NT2/D1 (cell line): ENCODE measurements around the gene PPM1L.
"Not testable (repeated sequence)": the region's sequence is repeated elsewhere in the genome, so short reads cannot be mapped to it uniquely, and the experiment has no call there.

Source experiments
- DNase-seq: peaks from one replicate; pipeline ENCODE4 v3.0.0-alpha.2; 2011; ENCODE audit warnings: low read depth, low spot score
- H3K27me3 ChIP-seq: 2 replicates; pipeline ENCODE4 v1.6.0; 2011; ENCODE audit warnings: mild to moderate bottlenecking; ENCODE audit not compliant: insufficient read length, insufficient read depth
- H3K36me3 ChIP-seq: 2 replicates; pipeline ENCODE4 v1.6.1; 2011; ENCODE audit warnings: mild to moderate bottlenecking, low read length, mixed read lengths; ENCODE audit not compliant: insufficient read depth, insufficient read length
- H3K4me1 ChIP-seq: 2 replicates; pipeline ENCODE4 v1.5.1; 2011; ENCODE audit not compliant: insufficient read depth, insufficient read length
- H3K4me3 ChIP-seq: 2 replicates; pipeline ENCODE4 v1.5.1; 2011; ENCODE audit warnings: low read depth; ENCODE audit not compliant: insufficient read length
- H3K9ac ChIP-seq: 2 replicates; pipeline ENCODE4 v1.6.0; 2011; ENCODE audit warnings: low read depth; ENCODE audit not compliant: insufficient read length
- H3K9me3 ChIP-seq: 2 replicates; pipeline ENCODE4 v1.5.1; 2011; ENCODE audit warnings: mild to moderate bottlenecking, low read length; ENCODE audit not compliant: insufficient read depth
- SUZ12 ChIP-seq: IDR thresholded peaks from 2 replicates; pipeline ENCODE4 v1.6.1; 2011; ENCODE audit not compliant: insufficient read length, insufficient read depth; ENCODE audit errors: extremely low read depth
- YY1 ChIP-seq: IDR thresholded peaks from 2 replicates; pipeline ENCODE4 v1.6.1; 2011; ENCODE audit not compliant: insufficient read length, insufficient read depth
- ZNF274 ChIP-seq: IDR thresholded peaks from 2 replicates; pipeline ENCODE4 v1.6.1; 2011; ENCODE audit warnings: mild to moderate bottlenecking, low read depth, low read length

PPM1L gene

DNA sequence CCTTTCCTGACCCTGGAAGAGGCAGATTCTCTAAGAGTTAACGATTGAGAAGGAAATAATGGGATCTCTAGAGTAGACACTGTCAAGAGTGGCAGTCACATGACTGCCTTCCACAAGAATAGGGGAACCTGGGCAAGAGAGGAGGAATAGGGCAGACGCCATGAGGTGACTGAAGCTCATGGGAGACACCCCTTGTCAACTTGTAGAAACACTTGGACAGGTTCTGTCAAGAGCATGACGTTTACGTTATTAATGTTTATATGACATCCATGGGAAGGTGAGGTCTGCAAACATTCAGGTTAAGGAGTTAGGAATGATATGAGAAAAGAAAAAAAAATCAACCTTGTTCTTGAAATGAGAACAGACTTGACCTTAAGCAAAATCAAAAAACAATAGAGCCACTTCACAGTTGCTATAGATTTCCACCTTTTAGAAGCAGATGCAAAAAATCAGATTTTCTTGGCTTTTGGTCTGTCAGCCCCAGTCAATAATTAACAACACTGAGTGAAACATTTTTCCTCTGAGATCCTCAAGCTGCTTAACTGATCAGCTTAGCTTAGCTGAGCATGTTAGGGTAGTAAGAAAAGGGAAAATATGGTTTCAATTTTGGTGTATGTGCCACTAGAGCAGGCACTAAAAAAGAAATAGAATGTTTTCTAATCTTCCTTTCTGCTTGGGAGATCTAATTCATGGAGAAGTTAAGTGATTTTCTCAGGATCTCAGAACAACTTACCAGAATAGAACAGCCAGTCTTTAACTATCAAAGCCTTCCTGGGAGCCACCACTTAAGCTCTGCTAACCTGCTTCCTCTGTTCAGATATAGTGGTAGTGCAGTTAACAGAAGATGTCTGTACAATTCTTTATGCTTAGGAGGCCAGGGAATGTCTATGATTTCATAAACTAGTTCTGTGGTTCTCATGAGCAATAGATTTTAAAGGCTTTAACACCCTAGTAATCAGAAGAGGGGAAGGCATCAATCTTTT, 232.2 kb downstream of the PPM1L start:
- H3K9ac ChIP-seq, result no peak overlapping the region
- no peak overlapping the region for H3K4me3 ChIP-seq
- TF ChIP-seq YY1 (no peak), SUZ12 (no peak), ZNF274 (no peak)
- peaks cover 19% of the 10 kb centered on the region for H3K9me3 ChIP-seq
- H3K36me3 ChIP-seq, result no peaks in the 10 kb centered on the region
- H3K27me3 ChIP-seq, result no peaks in the 10 kb centered on the region
- no peaks in the 10 kb centered on the region for H3K4me1 ChIP-seq
- DNase-seq, result no peak

DNA sequence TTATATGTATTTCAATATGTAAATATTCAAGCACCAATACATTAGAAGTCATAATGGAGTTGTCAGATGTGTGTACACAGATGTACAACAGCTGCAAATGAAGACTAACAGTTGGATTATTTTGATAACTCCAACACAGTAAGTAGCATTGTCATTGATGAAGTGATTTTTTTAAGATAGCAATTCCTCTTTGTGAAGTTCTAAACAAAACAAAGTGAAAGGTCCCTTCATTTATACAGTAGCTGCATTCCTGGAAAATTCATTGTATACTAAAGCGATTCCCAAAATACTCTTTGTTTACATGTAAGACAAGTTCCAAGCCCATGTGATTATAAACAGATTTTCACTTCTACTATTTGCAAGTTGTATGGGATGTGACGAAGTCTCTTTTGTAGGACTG, 234.4 kb downstream of the PPM1L start:
- no peaks in the 10 kb centered on the region for H3K9me3 ChIP-seq
- no peaks in the 10 kb centered on the region for H3K4me1 ChIP-seq
- TF ChIP-seq SUZ12 (no peak), ZNF274 (no peak), YY1 (no peak)
- H3K36me3 ChIP-seq, result no peaks in the 10 kb centered on the region
- no peak overlapping the region for H3K9ac ChIP-seq
- H3K4me3 ChIP-seq, result no peak overlapping the region
- H3K27me3 ChIP-seq, result no peaks in the 10 kb centered on the region
- DNase-seq, result no peak

DNA sequence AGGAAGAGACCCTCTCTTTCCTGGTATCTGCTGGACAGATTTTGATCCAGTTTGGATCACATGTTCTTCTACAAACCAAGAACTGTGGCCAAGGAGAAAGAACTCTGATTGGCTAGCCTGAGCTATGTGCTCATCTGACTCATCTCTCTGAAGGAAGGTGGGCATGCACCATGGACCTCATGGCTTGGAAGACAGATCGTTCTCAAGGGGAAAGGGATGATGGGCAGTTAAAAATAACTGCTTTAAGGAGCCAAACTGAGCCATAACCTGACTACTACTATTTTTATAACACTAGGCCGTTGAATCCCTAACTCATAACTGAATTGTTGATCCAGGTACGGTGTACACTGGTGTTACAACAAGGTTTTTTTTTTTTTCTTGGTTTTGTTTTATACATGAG, 236.7 kb downstream of the PPM1L start:
- no peak for DNase-seq
- H3K27me3 ChIP-seq, result no peaks in the 10 kb centered on the region
- no peak overlapping the region for H3K9ac ChIP-seq
- no peaks in the 10 kb centered on the region for H3K36me3 ChIP-seq
- TF ChIP-seq ZNF274, result no peak
- TF ChIP-seq SUZ12, result no peak
- TF ChIP-seq YY1, result no peak
- H3K4me1 ChIP-seq, result no peaks in the 10 kb centered on the region
- H3K9me3 ChIP-seq, result no peaks in the 10 kb centered on the region
- H3K4me3 ChIP-seq, result no peak overlapping the region

DNA sequence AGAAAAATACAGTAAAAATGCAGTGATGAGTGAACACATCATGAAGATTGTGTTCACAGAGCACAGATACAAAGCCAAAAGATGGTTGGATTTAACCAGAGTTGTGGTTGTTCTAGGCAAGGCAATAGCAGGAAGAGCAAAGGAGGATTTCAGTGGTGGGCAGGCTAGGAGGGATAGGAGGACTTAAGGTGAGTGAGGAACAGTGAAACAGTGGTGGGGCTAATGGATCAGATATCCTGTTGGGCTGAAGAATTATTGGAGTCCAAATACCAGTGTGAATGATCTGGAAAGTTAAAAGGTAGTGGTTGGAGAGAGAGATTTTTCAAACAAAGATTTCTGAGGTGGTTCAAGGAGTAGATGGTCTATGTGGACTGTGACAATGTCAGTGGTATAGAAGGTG, 240.8 kb downstream of the PPM1L start:
- no peak for DNase-seq
- no peaks in the 10 kb centered on the region for H3K4me1 ChIP-seq
- TF ChIP-seq YY1, result no peak
- TF ChIP-seq ZNF274, result no peak
- no peak for TF ChIP-seq SUZ12
- H3K9ac ChIP-seq, result no peak overlapping the region
- H3K36me3 ChIP-seq, result no peaks in the 10 kb centered on the region
- H3K27me3 ChIP-seq, result no peaks in the 10 kb centered on the region
- no peaks in the 10 kb centered on the region for H3K9me3 ChIP-seq
- H3K4me3 ChIP-seq, result no peak overlapping the region

DNA sequence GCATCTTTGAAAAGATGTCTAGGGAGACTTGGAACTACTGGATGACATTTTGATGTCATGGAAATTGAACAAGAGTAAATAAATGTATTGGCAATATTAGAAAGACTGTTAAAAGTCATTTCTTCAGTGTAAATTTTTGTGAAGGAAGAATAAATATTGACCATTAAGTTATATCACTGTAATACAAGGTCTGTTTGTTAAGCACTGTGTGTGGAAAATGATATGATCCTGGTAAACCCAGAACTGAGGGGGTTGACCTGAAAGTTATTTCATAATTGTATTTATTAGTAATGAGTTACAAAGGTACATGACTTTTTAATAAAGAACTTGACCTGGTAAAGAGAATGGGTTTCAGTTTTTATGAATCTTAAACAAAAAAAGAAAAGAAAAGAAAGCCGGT, 242.6 kb downstream of the PPM1L start:
- H3K4me1 ChIP-seq, result no peaks in the 10 kb centered on the region
- H3K9ac ChIP-seq, result no peak overlapping the region
- H3K27me3 ChIP-seq, result no peaks in the 10 kb centered on the region
- H3K4me3 ChIP-seq, result no peak overlapping the region
- H3K9me3 ChIP-seq, result no peaks in the 10 kb centered on the region
- H3K36me3 ChIP-seq, result no peaks in the 10 kb centered on the region
- no peak for DNase-seq
- TF ChIP-seq YY1 (no peak), SUZ12 (no peak), ZNF274 (no peak)

DNA sequence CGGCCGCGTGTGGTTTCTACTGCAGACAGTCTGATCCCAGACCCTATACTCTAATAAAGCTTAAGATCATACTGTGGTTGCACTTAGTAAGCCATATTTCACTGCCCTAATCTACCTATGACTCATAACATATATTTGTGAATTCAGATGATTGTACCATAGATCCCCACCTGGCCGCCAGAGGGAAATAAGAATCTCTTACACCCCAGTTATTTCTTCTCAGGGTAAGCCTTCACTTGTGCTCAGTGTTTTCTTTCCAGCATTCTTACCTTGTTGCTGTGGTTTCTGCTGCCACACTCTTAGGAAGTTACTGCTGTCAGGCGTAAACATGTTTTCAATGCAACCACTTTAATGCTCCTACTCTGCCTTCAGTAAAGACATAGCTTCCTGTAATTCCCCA, 243.2 kb downstream of the PPM1L start:
- Histone ChIP-seq H3K27me3 (no peaks in the 10 kb centered on the region), H3K9ac (no peak overlapping the region), H3K9me3 (no peaks in the 10 kb centered on the region), H3K4me1 (no peaks in the 10 kb centered on the region), H3K4me3 (no peak overlapping the region), H3K36me3 (no peaks in the 10 kb centered on the region)
- DNase-seq, result no peak
- TF ChIP-seq SUZ12 (no peak), YY1 (no peak), ZNF274 (no peak)

DNA sequence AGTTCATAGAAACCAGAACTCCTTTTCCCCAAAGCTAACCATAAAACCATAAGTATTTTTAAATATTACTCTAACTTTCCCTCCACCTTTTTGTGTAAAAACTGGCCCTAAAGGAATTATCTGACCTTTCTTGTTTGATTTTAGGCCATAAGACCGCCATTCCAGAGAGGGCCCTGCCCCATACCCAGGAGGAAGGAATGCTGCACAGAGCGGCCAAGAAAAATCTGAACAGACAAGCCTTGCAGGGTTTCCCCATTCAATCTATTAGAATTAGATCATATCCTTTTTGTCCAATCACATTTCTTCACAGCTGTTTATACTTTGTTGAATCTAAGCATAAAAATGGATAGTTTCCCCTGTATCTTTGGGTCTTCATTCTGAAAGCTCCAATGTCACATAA, 252.1 kb downstream of the PPM1L start:
- Histone ChIP-seq H3K9ac (no peak overlapping the region), H3K4me1 (no peaks in the 10 kb centered on the region), H3K9me3 (no peaks in the 10 kb centered on the region), H3K36me3 (no peaks in the 10 kb centered on the region), H3K4me3 (no peak overlapping the region), H3K27me3 (no peaks in the 10 kb centered on the region)
- no peak for TF ChIP-seq ZNF274
- no peak for TF ChIP-seq SUZ12
- no peak for TF ChIP-seq YY1
- no peak for DNase-seq

DNA sequence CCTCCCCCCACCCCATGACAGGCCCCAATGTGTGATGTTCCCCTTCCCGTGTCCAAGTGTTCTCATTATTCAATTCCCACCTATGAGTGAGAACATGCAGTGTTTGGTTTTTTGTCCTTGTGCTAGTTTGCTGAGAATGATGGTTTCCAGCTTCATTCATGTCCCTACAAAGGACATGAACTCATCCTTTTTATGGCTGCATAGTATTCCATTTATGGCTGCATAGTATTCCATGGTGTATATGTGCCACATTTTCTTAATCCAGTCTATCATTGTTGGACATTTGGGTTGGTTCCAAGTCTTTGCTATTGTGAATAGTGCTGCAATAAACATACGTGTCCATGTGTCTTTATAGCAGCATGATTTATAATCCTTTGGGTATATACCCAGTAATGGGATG, 254.1 kb downstream of the PPM1L start:
- H3K27me3 ChIP-seq, DNase-seq, H3K36me3 ChIP-seq, H3K4me3 ChIP-seq, H3K4me1 ChIP-seq, H3K9me3 ChIP-seq, H3K9ac ChIP-seq: not testable (repeated sequence)
